NT2/D1 (cell line): ENCODE measurements around the gene GPM6B.

Source experiments
- DNase-seq: peaks from one replicate; pipeline ENCODE4 v3.0.0-alpha.2; 2011; ENCODE audit warnings: low read depth, low spot score
- H3K27me3 ChIP-seq: 2 replicates; pipeline ENCODE4 v1.6.0; 2011; ENCODE audit warnings: mild to moderate bottlenecking; ENCODE audit not compliant: insufficient read length, insufficient read depth
- H3K36me3 ChIP-seq: 2 replicates; pipeline ENCODE4 v1.6.1; 2011; ENCODE audit warnings: mild to moderate bottlenecking, low read length, mixed read lengths; ENCODE audit not compliant: insufficient read depth, insufficient read length
- H3K4me1 ChIP-seq: 2 replicates; pipeline ENCODE4 v1.5.1; 2011; ENCODE audit not compliant: insufficient read depth, insufficient read length
- H3K4me3 ChIP-seq: 2 replicates; pipeline ENCODE4 v1.5.1; 2011; ENCODE audit warnings: low read depth; ENCODE audit not compliant: insufficient read length
- H3K9ac ChIP-seq: 2 replicates; pipeline ENCODE4 v1.6.0; 2011; ENCODE audit warnings: low read depth; ENCODE audit not compliant: insufficient read length
- H3K9me3 ChIP-seq: 2 replicates; pipeline ENCODE4 v1.5.1; 2011; ENCODE audit warnings: mild to moderate bottlenecking, low read length; ENCODE audit not compliant: insufficient read depth
- SUZ12 ChIP-seq: IDR thresholded peaks from 2 replicates; pipeline ENCODE4 v1.6.1; 2011; ENCODE audit not compliant: insufficient read length, insufficient read depth; ENCODE audit errors: extremely low read depth
- YY1 ChIP-seq: IDR thresholded peaks from 2 replicates; pipeline ENCODE4 v1.6.1; 2011; ENCODE audit not compliant: insufficient read length, insufficient read depth
- ZNF274 ChIP-seq: IDR thresholded peaks from 2 replicates; pipeline ENCODE4 v1.6.1; 2011; ENCODE audit warnings: mild to moderate bottlenecking, low read depth, low read length

The GPM6B gene

DNA sequence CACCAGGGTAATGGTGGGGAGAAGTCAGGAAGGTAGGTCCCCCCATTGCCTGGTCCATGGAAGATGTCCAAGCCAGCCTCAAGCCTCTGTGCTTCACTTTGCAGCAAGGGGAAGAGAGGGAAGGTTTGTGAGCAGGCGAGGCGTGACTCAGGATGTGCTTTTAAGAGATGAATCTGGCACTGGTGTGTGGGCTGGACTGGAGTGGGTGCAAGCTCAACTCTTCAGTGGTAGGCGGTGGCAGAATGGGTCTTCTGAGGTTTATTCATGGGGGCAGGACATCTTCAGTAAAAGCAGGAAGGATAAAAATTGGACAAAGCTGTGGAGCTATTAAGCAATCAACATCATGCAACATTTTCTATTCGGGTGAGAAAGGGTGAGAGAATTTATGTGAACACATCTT, 19.4 kb downstream of the GPM6B start:
- Histone ChIP-seq H3K4me3 (no peak overlapping the region), H3K27me3 (no peaks in the 10 kb centered on the region)

DNA sequence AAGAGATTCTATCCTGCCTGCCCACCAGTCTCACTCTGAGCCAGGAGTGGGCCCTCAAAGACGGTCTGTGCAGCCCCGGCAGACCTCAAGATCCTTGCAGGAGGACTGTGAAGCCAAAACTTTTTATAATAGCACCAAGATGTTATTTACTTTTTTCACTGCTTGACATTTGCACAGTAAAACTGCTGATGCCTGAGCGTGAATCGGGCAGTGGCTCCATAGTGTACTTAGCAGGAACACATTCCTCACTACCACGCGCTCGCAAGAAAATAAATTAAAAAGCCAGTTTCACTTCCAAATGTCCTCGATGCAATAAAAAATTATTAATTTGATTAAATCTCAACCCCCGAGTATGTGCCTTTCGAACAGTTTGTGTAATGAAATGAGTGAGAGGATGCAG, 22.5 kb downstream of the GPM6B start:
- Histone ChIP-seq H3K27me3 (no peaks in the 10 kb centered on the region), H3K9ac (no peak overlapping the region), H3K4me3 (no peak overlapping the region), H3K36me3 (no peaks in the 10 kb centered on the region), H3K4me1 (no peaks in the 10 kb centered on the region), H3K9me3 (no peaks in the 10 kb centered on the region)
- no peak for TF ChIP-seq SUZ12
- TF ChIP-seq ZNF274: no peak
- TF ChIP-seq YY1: no peak
- no peak for DNase-seq

More for the DNA sequence above, 19.4 kb downstream of the GPM6B start:
- TF ChIP-seq YY1 (no peak), SUZ12 (no peak), ZNF274 (no peak)
- Histone ChIP-seq H3K36me3 (no peaks in the 10 kb centered on the region), H3K9ac (no peak overlapping the region), H3K9me3 (no peaks in the 10 kb centered on the region), H3K4me1 (no peaks in the 10 kb centered on the region)
- no peak for DNase-seq

DNA sequence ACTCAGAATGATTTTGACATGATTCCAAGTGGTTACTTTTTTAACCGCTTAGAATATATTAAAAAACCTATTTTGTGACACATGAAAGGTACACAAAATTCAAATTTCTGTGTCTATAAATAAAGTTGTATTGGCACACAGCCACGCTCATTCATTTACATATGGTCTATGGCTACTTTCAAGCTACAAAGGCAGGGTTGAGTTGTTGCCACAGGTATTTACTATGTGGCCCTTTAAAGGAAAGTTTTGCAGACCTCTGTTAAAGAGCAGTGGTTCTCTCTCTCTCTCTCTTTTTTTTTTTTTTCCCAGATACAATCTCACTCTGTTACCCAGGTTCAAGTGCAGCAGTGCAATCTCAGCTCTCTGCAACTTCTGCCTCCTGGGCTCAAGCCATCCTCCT, 23.0 kb downstream of the GPM6B start:
- no peaks in the 10 kb centered on the region for H3K4me1 ChIP-seq
- no peak overlapping the region for H3K4me3 ChIP-seq
- TF ChIP-seq YY1 (no peak), SUZ12 (no peak), ZNF274 (no peak)
- H3K9ac ChIP-seq: no peak overlapping the region
- no peaks in the 10 kb centered on the region for H3K27me3 ChIP-seq
- H3K9me3 ChIP-seq: no peaks in the 10 kb centered on the region
- H3K36me3 ChIP-seq: no peaks in the 10 kb centered on the region
- no peak for DNase-seq

DNA sequence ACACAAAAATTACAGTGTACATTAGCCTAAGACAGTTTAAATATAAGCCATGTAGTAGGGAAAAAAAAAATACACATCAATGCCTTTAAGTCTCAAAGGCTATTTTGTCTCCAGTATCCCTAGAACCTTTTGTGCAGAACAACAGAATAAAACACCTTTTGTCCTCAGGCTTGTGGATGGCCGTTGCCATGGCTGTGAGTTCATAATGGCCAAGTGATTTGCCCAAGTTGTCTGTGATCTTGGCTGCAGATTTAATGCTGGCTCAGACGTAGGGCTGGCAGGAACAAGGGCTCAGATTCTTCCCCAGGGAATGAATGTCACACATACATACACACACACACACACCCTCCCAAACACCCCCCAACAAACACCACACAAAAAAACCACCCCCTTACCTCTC, 25.3 kb downstream of the GPM6B start:
- Histone ChIP-seq H3K4me3 (no peak overlapping the region), H3K36me3 (no peaks in the 10 kb centered on the region), H3K27me3 (no peaks in the 10 kb centered on the region), H3K9me3 (no peaks in the 10 kb centered on the region), H3K4me1 (no peaks in the 10 kb centered on the region), H3K9ac (no peak overlapping the region)
- DNase-seq: no peak
- TF ChIP-seq SUZ12: no peak
- TF ChIP-seq ZNF274: no peak
- no peak for TF ChIP-seq YY1

DNA sequence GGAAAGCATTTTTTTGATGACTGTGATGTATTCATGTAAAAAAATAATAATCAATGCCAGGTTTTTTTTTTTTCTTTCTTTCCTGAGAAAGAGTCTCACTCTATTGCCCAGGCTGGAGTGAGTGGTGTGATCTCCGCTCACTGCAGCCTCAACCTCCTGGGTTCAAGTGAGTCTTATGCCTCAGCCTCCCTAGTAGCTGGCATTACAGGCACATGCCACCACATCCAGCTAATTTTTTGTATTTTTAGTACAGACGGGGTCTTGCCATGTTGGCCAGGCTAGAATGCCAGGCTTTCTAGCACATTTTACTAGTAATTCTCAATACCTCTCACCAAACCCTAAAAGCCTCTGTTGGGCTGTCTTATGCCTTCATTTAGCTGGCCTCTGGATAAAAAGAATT, 25.7 kb downstream of the GPM6B start:
- TF ChIP-seq SUZ12 (no peak), ZNF274 (no peak), YY1 (no peak)
- Histone ChIP-seq H3K36me3 (no peaks in the 10 kb centered on the region), H3K27me3 (no peaks in the 10 kb centered on the region), H3K4me1 (no peaks in the 10 kb centered on the region), H3K9me3 (no peaks in the 10 kb centered on the region), H3K9ac (no peak overlapping the region), H3K4me3 (no peak overlapping the region)
- DNase-seq: no peak

DNA sequence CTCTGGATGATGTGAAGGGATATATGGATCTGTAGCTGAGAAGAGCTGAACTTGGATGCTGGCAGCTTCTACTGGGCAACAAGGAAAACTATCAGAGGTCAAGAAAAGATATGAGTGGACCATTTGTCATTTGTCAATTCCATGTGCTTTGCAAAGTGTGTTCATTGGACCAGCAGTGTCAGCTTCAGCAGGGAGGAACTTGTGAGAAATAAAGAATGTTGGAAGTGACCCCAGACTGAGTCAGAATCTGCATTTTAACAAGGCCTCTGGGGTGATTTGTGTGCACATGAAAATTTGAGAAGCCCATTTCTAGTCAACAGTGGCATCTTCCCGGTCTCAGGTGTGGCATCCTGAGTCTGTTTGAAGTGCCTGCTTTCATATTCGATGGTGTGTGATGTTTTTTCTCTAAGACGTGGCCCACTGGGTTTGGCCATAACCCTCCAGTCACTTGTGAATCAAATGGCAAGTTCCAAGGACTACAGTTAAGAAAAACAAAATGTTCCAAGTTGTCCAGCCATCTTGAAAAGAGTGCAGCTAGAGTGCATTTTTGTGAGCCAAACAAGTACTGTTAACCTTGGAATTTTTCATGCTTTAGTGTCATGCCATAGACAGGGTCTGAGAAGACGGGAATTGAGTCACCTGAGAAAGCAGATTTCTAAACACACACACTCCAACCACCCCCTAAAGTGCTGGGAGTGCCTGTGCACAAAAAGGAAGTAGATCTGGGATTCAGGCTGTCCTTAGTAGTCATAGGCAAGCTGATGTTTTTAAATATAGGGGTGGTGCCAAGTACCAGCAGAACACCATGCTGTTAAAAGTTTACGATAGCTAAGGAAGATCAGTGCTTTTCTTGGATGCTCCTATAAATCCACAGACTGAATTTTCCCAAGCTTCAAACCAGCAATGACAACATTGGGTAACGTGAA, 26.4 kb downstream of the GPM6B start:
- no peak for TF ChIP-seq YY1
- no peak for TF ChIP-seq ZNF274
- TF ChIP-seq SUZ12: no peak
- Histone ChIP-seq H3K36me3 (no peaks in the 10 kb centered on the region), H3K4me3 (no peak overlapping the region), H3K9ac (no peak overlapping the region), H3K9me3 (no peaks in the 10 kb centered on the region), H3K4me1 (peaks cover under 1% of the 10 kb centered on the region), H3K27me3 (no peaks in the 10 kb centered on the region)
- DNase-seq: no peak

DNA sequence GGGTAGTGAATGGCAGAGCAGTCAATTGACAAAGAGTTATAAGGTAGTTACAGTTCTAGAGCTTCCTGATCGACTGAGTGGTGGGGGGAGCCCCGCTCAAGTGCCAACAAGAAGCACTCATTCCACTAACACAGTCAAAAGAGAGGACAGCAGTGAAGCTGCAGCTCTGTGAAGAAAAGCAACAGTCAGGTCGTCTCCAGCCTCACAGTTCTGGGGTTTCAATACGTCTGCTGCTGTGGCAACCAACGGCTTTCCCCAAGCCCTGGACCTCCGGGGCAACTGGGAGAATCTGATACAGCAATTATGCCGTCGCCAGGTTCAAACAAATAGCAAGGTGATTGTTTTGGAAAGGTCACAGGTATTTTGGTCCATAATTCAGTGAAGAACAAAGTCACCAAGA, 30.8 kb downstream of the GPM6B start:
- no peaks in the 10 kb centered on the region for H3K27me3 ChIP-seq
- DNase-seq: no peak
- TF ChIP-seq YY1 (no peak), SUZ12 (no peak), ZNF274 (no peak)
- peaks cover 2% of the 10 kb centered on the region for H3K4me1 ChIP-seq
- H3K36me3 ChIP-seq: peaks cover 5% of the 10 kb centered on the region
- H3K9ac ChIP-seq: no peak overlapping the region
- H3K4me3 ChIP-seq: no peak overlapping the region
- no peaks in the 10 kb centered on the region for H3K9me3 ChIP-seq
